HG02610 (cell line): ENCODE results near the gene AGRN.
"Not testable (repeated sequence)": the region's sequence is repeated elsewhere in the genome, so short reads cannot be mapped to it uniquely, and the experiment has no call there.

Source experiments
- ATAC-seq: cut with Tn5 transposase; IDR thresholded peaks from one replicate; pipeline ENCODE4 v1.9.1; 2021; ENCODE audit warnings: mild to moderate bottlenecking, moderate library complexity; ENCODE audit not compliant: unreplicated experiment

The AGRN gene

DNA sequence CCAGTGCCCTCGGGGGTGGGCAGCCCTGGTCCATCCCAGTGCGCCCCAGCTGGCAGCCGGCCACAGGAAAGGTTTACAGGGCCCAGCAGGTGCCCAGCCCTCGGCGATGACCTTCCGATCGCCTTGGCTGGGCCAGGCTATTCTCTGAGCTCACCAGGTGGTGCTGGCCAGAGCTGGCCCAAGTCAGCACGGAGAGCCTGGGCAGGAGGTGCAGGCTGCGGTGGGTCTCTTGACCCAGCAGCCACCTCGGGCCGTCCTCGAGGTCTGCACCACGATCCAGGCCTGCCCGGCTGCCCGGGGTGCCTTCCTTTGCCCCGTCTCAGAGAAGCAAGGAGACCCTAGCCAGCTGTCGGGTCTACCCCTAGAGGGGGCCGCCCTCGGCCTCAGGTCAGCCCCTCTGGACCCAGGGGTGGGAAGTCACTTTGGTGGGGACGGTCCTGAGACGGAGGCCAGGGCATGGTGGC, 38.4 kb upstream of the AGRN start:
- no peak for ATAC-seq

- ATAC-seq = no peak
Measured at GRCh38 chr1:981955-982558, 37.9 kb upstream of the AGRN start, which contains the start of gene PERM1. Gene PERM1, minus strand, starts transcription at chr1:982093. Its CDS starts 1,064 bp downstream, at chr1:981029.

DNA sequence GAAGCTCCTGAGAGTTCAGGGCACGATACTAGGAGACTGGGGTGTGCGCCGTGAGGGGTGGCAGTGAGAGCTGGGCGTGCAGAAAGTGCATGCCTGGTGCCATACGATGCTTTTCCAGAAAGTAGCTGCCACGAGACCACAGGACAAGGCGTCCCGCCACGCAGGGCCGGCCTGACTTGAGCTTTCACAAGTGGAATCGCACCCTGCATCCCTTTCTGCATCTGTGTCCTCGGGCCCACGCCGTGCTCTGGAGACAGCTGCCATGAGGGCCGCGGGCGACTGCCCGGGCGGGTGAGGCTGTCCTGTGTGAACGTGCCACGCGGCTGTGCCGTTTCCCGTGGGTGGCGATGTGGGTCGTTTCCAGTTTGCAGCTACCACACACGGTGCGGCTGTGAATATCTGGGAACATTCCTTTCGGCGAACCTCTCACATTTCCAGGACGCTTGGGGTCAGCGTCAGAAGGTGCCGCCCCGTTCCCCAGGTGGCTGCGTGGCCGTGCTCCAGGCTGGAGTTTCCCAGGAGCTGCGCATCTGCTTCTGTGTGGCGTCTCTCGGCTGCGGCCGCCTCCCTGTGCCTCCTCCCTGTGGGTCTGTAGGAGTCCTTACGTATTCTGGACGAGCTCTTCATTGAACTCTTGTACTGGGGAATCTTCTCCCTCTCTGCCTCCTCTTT, 37.0 kb upstream of the AGRN start:
- no peak for ATAC-seq

DNA sequence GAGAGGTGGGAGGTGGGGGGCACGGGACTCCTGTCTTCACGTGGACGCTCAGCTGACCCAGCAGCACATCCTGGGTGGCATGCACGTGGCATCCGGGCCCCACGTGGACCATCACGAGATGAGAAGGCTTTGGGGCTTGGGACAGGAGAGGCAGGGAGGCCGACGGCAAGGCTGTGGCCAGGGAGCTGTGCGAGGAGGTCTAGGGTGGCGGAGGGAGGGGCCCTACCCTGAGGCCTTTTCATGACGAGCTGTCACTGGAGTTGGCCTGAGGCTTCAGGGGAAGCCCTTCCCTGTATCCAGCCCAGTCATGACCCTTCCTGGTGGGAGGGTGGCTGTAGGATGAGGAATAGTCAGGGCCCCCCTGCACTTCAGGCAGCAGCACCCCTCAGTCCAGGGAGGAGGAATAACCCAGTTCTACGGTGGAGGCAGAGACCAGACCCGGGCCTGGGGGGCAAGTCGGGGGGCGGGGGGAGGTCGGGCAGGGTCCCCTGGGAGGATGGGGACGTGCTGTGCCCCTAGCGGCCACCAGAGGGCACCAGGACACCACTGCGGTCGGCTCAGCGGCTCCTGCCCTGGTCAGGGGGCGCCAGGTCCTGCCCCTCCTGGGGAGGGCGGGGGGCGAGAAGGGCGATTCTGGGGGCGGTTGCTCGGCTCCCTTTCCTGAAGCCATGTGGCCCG, 36.0 kb upstream of the AGRN start:
- ATAC-seq = no peak

DNA sequence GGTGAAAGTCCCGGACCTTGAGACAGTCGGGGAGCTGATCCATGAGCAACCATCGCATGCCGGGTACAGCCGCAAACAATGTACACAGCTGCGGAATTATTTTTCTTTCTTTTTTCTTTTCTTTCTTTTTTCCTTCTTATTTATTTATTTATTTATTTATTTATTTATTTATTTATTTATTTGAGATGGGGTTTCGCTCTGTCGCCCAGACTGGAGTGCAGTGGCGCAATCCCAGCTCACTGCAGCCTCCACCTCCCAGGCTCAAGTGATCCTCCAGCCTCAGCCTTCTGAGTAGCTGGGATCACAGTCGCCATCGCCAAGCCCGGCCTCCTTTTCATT, 35.5 kb upstream of the AGRN start:
- no peak for ATAC-seq

GRCh38 chr1:985126-985525, 34.8 kb upstream of the AGRN start:
- no peak for ATAC-seq

- not testable (repeated sequence) for ATAC-seq
Measured at GRCh38 chr1:988061-988460, 31.9 kb upstream of the AGRN start.

DNA sequence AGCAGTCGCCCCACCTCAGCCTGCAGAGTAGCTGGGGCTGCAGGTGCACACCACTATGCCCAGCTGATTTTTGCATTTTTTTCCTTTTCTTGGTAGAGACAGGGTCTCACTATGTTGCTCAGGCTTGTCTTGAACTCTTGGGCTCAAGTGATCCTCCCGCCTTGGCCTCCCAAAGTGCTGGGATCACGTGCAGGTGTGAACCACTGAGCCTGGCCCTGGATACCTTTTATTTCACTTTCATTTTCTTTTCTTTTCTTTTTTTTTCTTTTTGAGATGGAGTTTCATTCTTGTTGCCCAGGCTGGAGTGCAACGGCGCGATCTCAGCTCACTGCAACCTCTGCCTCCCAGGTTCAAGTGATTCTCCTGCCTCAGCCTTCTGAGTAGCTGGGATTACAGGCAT, 28.6 kb upstream of the AGRN start:
- ATAC-seq = not testable (repeated sequence)

- ATAC-seq = no peak
Measured at GRCh38 chr1:991895-992294, 28.0 kb upstream of the AGRN start.

DNA sequence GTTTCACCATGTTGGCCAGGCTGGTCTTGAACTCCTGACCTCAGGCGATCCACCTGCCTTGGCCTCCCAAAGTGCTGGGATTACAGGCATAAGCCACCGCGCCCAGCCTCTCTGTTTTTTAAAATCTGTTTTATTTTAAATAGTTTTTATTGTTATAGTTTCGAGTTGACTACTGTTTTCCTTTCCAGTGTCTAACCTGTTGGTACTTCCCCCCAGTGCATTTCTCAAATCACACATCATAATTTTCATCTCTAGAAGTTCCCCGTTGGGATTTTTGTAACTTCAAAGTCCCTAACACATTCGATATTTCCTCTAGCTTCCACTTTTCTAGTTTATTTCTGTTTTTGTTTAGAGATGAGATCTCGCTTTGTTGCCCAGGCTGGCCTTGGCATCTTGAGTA, 27.6 kb upstream of the AGRN start:
- no peak for ATAC-seq

DNA sequence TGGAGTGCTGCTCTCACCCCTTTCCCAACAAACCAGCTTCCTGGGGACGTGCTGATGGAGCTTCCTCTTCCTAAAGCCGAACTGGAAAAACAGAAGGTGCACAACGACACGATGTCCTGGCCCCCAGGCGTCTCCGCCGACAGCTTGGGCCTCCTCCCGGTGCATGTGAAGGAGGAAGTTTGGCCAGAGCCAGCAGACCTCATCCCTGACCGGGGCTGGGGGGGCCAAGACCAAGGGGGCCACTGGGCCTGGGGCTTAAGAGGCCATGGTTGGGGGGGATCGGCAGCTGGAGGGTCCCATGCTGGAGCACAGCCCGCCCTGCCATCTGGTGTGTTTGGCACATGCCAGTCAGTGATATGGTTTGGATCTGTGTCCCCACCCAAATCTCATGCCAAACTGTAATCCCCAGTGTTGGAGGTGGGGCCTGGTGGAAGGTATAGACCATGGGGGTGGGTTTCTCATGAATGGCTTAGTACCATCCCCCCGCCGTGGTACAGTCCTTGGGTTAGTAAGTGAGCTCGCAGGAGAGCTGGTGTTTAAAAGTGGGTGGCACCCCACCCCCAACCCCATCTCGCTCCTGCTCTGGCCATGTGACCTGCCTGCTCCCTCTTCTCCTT, 26.4 kb upstream of the AGRN start:
- no peak for ATAC-seq

- ATAC-seq = not testable (repeated sequence)
Measured at GRCh38 chr1:994546-994945, 25.4 kb upstream of the AGRN start.

DNA sequence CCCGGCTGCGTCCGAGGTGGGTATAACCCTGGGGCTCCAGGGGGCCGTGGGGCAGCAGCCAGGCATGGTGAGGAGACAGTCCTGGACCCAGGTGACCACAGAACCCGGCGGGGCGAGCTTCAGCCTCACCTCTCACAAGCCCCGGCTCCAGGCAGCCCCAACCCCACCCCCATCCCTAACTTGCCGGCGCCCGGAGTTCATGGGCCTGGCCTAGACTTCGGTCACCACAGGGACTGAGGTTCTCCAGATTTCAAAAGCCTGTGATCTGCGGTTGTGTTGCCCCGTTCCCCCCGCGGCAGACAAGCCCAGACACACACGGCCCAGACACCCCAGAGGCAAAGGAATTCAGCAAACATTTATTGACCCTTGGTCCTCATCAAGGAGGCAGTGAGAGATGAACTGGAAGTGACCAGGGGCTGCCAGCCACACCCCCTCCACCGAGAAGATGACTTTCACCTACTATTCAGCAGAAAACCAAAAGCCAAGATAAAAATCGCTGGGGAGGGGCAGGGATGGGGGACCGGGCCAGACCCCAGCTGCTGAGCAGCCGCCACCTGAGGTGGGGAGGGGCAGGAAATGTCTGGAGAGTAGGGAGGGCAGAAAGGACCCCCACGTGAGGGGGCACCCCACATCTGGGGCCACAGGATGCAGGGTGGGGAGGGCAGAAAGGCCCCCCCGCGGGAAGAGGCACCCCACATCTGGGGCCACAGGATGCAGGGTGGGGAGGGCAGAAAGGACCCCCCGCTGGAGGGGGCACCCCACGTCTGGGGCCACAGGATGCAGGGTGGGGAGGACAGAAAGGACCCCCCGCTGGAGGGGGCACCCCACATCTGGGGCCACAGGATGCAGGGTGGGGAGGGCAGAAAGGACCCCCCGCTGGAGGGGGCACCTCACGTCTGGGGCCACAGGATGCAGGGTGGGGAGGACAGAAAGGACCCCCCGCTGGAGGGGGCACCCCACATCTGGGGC, 24.0 kb upstream of the AGRN start:
- ATAC-seq = no peak

GRCh38 chr1:996851-997712, 22.8 kb upstream of the AGRN start:
- no peak for ATAC-seq

DNA sequence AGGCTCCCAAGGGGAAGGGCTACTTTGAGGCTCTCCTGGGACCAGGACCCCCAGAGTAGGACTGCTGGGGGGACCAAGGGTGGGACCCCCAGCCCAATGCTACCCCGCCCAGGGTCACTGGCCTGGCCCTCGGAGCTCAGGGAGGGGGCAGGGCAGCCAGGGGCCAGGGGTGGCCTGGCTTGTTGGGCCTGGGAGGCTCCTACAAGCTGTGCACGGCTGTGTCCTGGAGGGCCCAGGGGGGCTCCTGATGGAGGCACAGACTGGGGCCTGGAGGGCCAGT, 22.3 kb upstream of the AGRN start:
- ATAC-seq = no peak

- no peak for ATAC-seq
Measured at GRCh38 chr1:997993-998744, 21.8 kb upstream of the AGRN start.

- ATAC-seq = no peak
Measured at GRCh38 chr1:998745-998994, 21.2 kb upstream of the AGRN start.

DNA sequence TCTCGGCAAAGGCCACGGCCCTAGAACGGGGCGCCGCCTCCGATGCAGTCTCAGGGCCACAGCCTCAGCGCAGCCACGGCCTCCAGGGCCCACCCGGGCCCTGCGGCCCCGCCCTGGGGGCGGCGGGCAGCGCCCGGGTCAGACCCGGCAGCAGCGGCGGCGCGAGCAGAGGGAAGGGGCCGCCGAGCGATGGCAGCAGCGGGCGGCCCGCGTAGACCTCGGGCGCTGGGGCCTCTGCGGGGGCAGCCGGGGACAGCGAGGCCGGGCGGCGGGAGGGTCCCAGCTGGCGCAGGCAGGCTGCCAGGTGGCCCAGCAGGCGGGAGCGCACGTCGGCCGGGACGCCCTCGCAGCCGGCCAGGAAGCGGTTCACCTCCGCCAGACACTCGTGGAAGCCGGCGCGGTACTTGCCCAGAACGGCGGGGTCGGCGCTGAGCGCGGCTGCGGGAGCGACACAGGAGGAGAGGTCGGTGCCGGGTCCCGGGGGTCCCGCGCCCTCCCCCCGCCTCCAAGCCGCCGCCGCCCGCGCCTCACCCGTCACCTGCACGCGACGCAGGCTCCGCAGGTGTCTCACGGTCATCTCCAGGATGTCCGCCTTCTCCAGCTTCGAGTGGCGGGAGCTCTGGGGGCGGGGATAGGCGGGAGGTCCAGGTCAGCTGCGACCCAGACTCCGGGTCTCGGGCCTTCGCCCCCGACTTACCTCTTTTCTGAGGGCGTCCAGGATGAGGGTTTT, 20.8 kb upstream of the AGRN start:
- ATAC-seq = no peak
